Endothelial cell of umbilical vein (primary cell): ENCODE results near the gene TRIM13. TPM values are rescaled to one million over a fixed set of nuclear protein-coding genes. Genes with fewer than 3 reads are reported as not detected.

Experiments
- BruUV-seq: library from RNA; stranded (reverse); fragments of 400-500 nt; replicated peaks from 2 replicates; lab custom pipeline; 2021; lab: Mats Ljungman, UMichigan
- CTCF ChIA-PET: fragments of 300-600, 350-600 bp; sonication (Branson Sonifier 250); formaldehyde crosslinking; loops from one replicate; lab custom pipeline; 2021; ENCODE audit warnings: antibody characterized with exemption, inconsistent platforms; lab: Charles Lee
- POLR2A ChIA-PET: fragments of 300-600, 350-600 bp; sonication (Branson Sonifier 250); formaldehyde crosslinking; loops from one replicate; lab custom pipeline; 2021; ENCODE audit warnings: antibody characterized with exemption, inconsistent platforms; lab: Charles Lee
- DNase-seq: peaks from one replicate; pipeline ENCODE4 v3.0.0-alpha.2; 2011; ENCODE audit warnings: low read depth, low spot score
- FAIRE-seq: peaks from 2 replicates; lab custom pipeline; 2011; peaks lifted over from hg19 to GRCh38; lab: Jason Lieb, UNC
- H2AFZ ChIP-seq: 2 replicates; pipeline ENCODE4 v1.6.0; 2012; ENCODE audit warnings: low read depth, low read length, control low read depth, inconsistent platforms
- H3K27ac ChIP-seq: 2 replicates; pipeline ENCODE4 v1.5.1; 2011; ENCODE audit warnings: low read depth, mild to moderate bottlenecking, control low read depth, low read length, moderate library complexity; ENCODE audit not compliant: insufficient read depth
- H3K27me3 ChIP-seq, 2 experiments: 2 replicates each; pipeline versions ENCODE4 v1.6.0 to v1.6.1; 2011; ENCODE audit warnings: low read length in 2 of 2, mixed read lengths in 1 of 2; ENCODE audit not compliant: control insufficient read depth in 2 of 2, insufficient read depth in 2 of 2
- H3K36me3 ChIP-seq, 2 experiments: 2 replicates in 1 of 2; 3 replicates in 1 of 2; pipeline ENCODE4 v1.5.1; 2011; ENCODE audit warnings: low read length in 2 of 2, mild to moderate bottlenecking in 1 of 2, moderate library complexity in 1 of 2; ENCODE audit not compliant: control insufficient read depth in 2 of 2, insufficient read depth in 2 of 2; ENCODE audit errors: extremely low read depth in 1 of 2
- H3K4me1 ChIP-seq: 3 replicates; pipeline ENCODE4 v1.5.1; 2011; ENCODE audit warnings: mild to moderate bottlenecking, low read length; ENCODE audit not compliant: control insufficient read depth, insufficient read depth; ENCODE audit errors: extremely low read depth
- H3K4me2 ChIP-seq: 2 replicates; pipeline ENCODE4 v1.6.1; 2011; ENCODE audit warnings: low read length, control low read depth, mixed read lengths; ENCODE audit not compliant: insufficient read depth
- H3K4me3 ChIP-seq, 3 experiments: fragments of 200-600 bp in 1 of 3; sonication (generic), shearing (Covaris generic) in 1 of 3; replicated peaks in 1 of 3; 2 replicates each; pipeline ENCODE4 v1.5.1; 2011 to 2016; ENCODE audit warnings: control low read depth in 3 of 3, low read length in 3 of 3, mild to moderate bottlenecking in 2 of 3, inconsistent platforms in 1 of 3, low read depth in 1 of 3, moderate library complexity in 1 of 3; ENCODE audit not compliant: insufficient read depth in 1 of 3
- H3K79me2 ChIP-seq: 2 replicates; pipeline ENCODE4 v1.6.0; 2012; ENCODE audit warnings: low read length, inconsistent platforms; ENCODE audit not compliant: control insufficient read depth, insufficient read depth
- H3K9ac ChIP-seq: replicated peaks from 2 replicates; pipeline ENCODE3; 2011; ENCODE audit warnings: low read length, control low read depth; ENCODE audit not compliant: insufficient read depth; ENCODE audit errors: extremely low read depth
- H3K9me1 ChIP-seq: replicated peaks from 3 replicates; pipeline ENCODE4 v1.6.0; 2011; ENCODE audit warnings: mild to moderate bottlenecking, low read length; ENCODE audit not compliant: control insufficient read depth, insufficient read depth; ENCODE audit errors: extremely low read depth
- H3K9me3 ChIP-seq: replicated peaks from 2 replicates; pipeline ENCODE4 v1.5.1; 2012; ENCODE audit warnings: low read length, inconsistent platforms; ENCODE audit not compliant: control insufficient read depth, insufficient read depth
- H4K20me1 ChIP-seq: replicated peaks from 2 replicates; pipeline ENCODE3; 2011; ENCODE audit warnings: mild to moderate bottlenecking, low read length; ENCODE audit not compliant: control insufficient read depth, insufficient read depth; ENCODE audit errors: extremely low read depth
- EZH2 ChIP-seq: IDR thresholded peaks from 2 replicates; pipeline ENCODE4 v1.6.1; 2012; ENCODE audit warnings: borderline replicate concordance, low read depth, mild to moderate bottlenecking, moderate library complexity, low read length, inconsistent platforms; ENCODE audit not compliant: severe bottlenecking
- FOS ChIP-seq: IDR thresholded peaks from 2 replicates; pipeline ENCODE4 v1.6.1; 2011; ENCODE audit warnings: mild to moderate bottlenecking, low read length, moderate library complexity, borderline replicate concordance; ENCODE audit not compliant: insufficient read depth
- GATA2 ChIP-seq: IDR thresholded peaks from 2 replicates; pipeline ENCODE4 v1.7.0; 2011; ENCODE audit warnings: low read depth, mild to moderate bottlenecking, moderate library complexity, mixed read lengths, low read length; ENCODE audit not compliant: insufficient read length, insufficient read depth
- JUN ChIP-seq: IDR thresholded peaks from 2 replicates; pipeline ENCODE4 v1.6.1; 2011; ENCODE audit warnings: borderline replicate concordance, low read depth; ENCODE audit not compliant: insufficient read length, insufficient read depth
- MYC ChIP-seq: IDR thresholded peaks from one replicate; pipeline ENCODE4 v1.6.1; 2011; ENCODE audit warnings: mild to moderate bottlenecking, low read depth, low read length
- POLR2A ChIP-seq: IDR thresholded peaks from 2 replicates; pipeline ENCODE4 v1.6.1; 2012; ENCODE audit warnings: low read depth, mild to moderate bottlenecking, control low read depth, low read length
- POLR2AphosphoS5 ChIP-seq: IDR thresholded peaks from 2 replicates; pipeline ENCODE4 v1.6.1; 2012; ENCODE audit warnings: low read depth, mild to moderate bottlenecking, control low read depth, low read length, moderate library complexity; ENCODE audit not compliant: insufficient read depth
- dilution Hi-C: fragments of 300-500 bp; cut with MboI; formaldehyde crosslinking; loops from one replicate; pipeline ENCODE4 v1.15.0; 2019; ENCODE audit warnings: low sequenced_read_pairs; ENCODE audit not compliant: extremely low pct_ligation_motif_present
- intact Hi-C: fragments of 100-400 bp; cut with micrococcal nuclease; formaldehyde crosslinking; loops from one replicate; pipeline ENCODE4 v1.10.0; 2022
- polyA plus RNA-seq, 4 experiments: library from polyadenylated mRNA; depleted of rRNA in 3 of 4; stranded (reverse) in 3 of 4; unstranded in 1 of 4; fragments of >200 nt; gene quantifications; 2 replicates each; pipeline versions ENCODE4 v1.2.1 to v1.2.3, GENCODE V29; 2011 to 2012; ENCODE audit warnings: missing spikeins in 1 of 4
- total RNA-seq: library from RNA; stranded (reverse); gene quantifications from 2 replicates; pipeline ENCODE4 v1.2.3, GENCODE V29; 2021
- TF ChIP-seq, protein P1 (sequence below), 2 donors: IDR thresholded peaks; 1 replicate in 1 of 2; 2 replicates in 1 of 2; pipeline ENCODE4 v1.5.1; 2011; ENCODE audit warnings: low read length in 2 of 2, mild to moderate bottlenecking in 2 of 2, moderate library complexity in 2 of 2, control low read depth in 1 of 2, inconsistent platforms in 1 of 2, low read depth in 1 of 2; ENCODE audit not compliant: insufficient read depth in 1 of 2; ENCODE audit errors: extremely low read depth in 1 of 2
- TF ChIP-seq, protein P2 (sequence below): IDR thresholded peaks from 2 replicates; pipeline ENCODE4 v1.6.1; 2011; ENCODE audit not compliant: insufficient read depth, insufficient read length

The TRIM13 gene
- total and polyA plus RNA-seq, 2 donors (not counting 3 experiments of a cell fraction or from before 2014, with no cell fraction given), result 12.5 to 28.2 TPM

DNA sequence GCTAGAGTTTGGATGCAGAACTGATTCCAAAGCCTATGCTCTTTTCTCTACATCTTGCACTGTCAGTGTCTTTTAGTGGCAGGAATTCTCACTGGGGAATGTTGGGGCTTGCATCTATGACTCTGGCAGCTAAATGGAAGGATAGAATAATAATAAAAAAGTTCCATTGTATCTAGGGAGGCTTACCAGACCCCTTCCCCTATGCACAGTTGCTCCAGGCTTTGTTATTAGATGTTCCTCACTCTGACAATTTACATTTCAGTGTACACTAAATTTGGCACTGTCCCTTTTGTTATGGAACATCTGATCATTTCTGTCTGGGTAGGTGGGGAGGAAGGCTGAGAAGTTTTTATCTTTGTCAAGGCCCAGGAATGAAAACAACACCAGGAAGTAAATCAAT is 3.7 kb upstream of the TRIM13 start:
- no peak for DNase-seq
- Histone ChIP-seq H3K9me3 (no peaks in the 10 kb centered on the region), H3K36me3 (no peaks in the 10 kb centered on the region), H3K27me3 (no peaks in the 10 kb centered on the region), H3K4me3 (no peak overlapping the region), H3K4me2 (no peak overlapping the region), H3K9ac (no peak overlapping the region), H3K4me1 (peaks cover 12% of the 10 kb centered on the region), H3K79me2 (peaks cover 8% of the 10 kb centered on the region), H4K20me1 (no peaks in the 10 kb centered on the region), H2AFZ (no peak overlapping the region), H3K9me1 (no peaks in the 10 kb centered on the region), H3K27ac (no peak overlapping the region)
- intact Hi-C loops, result loop anchor here (10.0 kb wide), 1 partner anchor 692 kb away; no protein-coding TSS in a partner anchor
- FAIRE-seq, result no peak
- TF ChIP-seq POLR2A, result no peak
- TF ChIP-seq POLR2AphosphoS5, result no peak
- TF ChIP-seq EZH2, result no peak
- no peak for TF ChIP-seq GATA2
- TF ChIP-seq, protein P1, sequence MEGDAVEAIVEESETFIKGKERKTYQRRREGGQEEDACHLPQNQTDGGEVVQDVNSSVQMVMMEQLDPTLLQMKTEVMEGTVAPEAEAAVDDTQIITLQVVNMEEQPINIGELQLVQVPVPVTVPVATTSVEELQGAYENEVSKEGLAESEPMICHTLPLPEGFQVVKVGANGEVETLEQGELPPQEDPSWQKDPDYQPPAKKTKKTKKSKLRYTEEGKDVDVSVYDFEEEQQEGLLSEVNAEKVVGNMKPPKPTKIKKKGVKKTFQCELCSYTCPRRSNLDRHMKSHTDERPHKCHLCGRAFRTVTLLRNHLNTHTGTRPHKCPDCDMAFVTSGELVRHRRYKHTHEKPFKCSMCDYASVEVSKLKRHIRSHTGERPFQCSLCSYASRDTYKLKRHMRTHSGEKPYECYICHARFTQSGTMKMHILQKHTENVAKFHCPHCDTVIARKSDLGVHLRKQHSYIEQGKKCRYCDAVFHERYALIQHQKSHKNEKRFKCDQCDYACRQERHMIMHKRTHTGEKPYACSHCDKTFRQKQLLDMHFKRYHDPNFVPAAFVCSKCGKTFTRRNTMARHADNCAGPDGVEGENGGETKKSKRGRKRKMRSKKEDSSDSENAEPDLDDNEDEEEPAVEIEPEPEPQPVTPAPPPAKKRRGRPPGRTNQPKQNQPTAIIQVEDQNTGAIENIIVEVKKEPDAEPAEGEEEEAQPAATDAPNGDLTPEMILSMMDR (IDR thresholded peaks at IDR 0.05; ENCODE audit: extremely low read depth in 1 of 2, insufficient read depth in 1 of 2, low read depth in 1 of 2, low read length in 2 of 2), result no peak
- no peak for TF ChIP-seq JUN
- TF ChIP-seq, protein P2, sequence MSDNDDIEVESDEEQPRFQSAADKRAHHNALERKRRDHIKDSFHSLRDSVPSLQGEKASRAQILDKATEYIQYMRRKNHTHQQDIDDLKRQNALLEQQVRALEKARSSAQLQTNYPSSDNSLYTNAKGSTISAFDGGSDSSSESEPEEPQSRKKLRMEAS, result no peak
- no peak for TF ChIP-seq MYC
- TF ChIP-seq FOS, result no peak
- dilution Hi-C loops, result no loop called here
- CTCF ChIA-PET, result interaction anchor here (0.5 to 2.2 kb wide), 2 partner anchors 10 to 17 kb away, joined by 3 to 6 read pairs; no protein-coding TSS in a partner anchor
- POLR2A ChIA-PET, result no interaction called here
- no TSS peak for BruUV-seq
